ENCODE results near the gene TCEA3.
"Not testable (repeated sequence)": the region's sequence is repeated elsewhere in the genome, so short reads cannot be mapped to it uniquely, and the experiment has no call there.

The TCEA3 gene

DNA sequence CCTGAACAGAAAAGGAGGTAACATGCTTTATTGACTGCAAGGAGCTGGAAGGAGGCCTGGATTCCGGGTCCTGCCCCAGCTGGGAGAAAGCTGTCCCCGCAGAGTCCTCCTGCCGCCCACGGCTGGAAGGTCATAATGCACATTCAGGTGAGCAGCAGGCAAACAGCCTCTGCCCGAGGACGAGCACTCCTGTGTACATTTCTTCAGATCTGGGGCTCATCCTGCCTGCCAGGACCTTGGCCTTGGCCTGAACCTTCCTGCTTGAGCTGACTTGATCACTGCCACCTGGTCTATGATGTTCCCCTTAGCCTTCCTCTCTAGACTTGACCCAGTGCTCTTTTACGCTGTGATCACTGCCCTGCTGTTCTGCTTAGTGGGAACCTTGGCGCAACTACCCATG is 37.1 kb downstream of the TCEA3 start:
- no peak for DNase-seq

DNA sequence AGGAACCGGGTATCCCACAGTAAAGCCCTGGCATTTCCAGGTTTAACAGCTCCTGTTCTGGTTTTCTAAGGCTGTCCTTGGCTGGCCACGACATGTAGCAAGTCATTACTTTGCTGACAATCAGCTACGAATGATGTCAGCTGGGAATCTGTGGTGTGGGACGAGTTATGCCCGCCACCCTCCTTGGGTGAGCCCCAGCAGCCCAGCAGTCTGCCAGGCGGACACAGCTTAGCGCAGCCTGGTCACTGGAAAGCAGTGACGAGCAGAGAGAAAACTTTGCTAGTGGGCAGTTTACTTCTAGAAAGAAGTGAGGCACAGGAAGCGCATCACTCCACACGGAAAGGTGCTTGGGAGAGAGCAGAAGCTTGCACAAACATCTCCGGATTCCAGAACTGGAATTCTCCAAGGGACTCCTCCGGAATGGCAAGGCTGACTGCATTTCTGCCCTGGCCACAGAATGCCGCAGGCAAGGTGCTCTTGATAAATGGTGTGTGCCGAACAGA is 39.4 kb downstream of the TCEA3 start:
- no peak for DNase-seq

DNA sequence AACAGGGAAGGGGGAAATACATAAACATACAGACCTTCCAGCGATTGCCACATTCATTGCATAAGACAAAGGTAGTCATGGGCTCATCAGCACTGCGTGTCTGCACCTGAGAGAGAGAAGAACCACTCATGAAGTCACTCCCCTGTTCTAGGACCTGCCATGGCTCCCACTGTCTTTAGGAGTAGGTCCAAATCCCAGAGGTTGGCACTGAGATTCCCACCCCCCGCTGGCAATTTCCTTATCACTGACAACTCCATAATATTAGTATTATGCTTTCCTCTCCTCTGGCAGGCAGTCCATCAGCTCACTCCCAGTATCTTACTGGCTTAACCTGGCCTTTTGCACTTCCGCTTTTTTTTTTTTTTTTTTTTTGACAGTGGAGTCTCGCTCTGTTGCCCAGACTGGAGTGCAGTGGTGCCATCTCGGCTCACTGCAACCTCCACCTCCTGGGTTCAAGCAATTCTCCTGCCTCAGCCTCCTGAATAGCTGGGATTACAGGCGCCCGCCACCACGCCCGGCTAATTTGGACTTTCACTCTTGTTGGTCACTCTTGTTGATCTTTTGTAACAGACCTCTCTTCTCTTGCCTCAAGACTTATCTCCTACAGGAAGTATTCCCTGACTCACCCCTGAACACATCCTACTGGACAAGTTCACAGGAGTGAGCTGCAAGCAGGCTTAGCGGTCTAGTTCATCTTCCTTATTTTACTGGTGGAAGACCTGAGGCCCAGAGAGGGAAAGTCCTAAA is 40.1 kb downstream of the TCEA3 start:
- DNase-seq: no peak

DNA sequence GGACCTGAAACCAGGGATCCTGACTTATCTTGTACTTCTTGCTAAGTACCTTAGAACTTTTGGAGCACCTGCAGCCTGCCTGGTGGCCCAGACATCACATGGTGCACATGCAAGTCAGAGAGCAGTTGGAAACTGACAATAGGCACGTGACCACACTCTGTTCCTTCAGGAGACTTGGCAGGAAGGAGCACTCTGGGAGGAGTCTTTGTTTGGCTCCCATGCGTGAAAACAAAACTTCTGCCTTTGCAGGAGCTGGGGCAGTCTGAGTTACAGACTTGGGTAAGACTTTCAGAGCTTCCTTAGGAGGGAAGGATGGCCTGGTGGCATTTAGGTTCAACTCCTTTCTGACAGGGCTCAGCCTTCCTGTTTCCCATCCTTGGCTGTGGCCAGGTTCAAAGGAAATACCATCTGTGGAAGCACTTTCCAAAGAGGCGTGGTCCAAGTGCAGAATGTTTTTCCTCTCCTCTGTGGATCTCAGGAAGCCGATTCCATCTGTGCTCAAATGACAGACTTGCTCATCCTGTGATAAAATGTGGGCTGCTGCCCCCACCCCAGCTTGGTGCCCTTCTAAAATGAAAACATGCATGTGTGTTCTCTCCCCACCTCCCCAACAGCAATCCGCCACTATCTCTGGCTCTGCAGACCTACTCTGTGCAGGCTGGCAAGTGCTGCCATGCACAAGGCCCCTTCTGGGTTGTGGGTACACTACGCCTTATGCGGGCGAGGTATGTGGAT is 40.8 kb downstream of the TCEA3 start:
- no peak for DNase-seq

DNA sequence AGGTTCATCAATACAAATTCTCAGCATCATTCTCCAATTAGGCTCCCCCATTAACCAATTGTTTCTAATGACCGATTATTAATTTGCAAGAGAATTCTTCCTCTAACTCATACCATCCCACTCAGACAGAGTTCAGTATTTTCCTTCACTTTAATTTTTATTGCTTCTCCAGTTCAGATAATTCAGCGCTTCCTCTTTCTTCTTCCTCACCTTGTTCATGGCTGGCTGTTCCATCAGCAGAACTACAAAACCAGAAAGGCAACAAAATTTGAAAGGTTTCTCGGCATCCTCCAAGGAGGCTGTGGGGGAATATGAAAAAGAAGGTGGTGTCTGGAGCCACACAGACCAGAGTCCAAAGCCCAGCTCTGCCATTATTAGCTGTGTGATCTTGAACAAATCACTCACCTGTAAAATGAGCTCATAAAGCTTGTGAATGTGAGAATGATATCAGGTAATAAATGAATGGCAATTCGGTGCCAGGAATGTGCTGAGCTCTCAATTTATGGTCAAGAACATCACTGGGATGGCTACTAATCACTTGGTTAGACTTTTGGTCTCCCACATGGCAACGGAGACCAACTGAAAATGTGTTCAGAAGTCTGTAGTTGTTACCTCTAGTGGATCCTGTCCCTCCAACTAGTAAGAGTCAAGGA is 43.2 kb downstream of the TCEA3 start:
- no peak for DNase-seq

DNA sequence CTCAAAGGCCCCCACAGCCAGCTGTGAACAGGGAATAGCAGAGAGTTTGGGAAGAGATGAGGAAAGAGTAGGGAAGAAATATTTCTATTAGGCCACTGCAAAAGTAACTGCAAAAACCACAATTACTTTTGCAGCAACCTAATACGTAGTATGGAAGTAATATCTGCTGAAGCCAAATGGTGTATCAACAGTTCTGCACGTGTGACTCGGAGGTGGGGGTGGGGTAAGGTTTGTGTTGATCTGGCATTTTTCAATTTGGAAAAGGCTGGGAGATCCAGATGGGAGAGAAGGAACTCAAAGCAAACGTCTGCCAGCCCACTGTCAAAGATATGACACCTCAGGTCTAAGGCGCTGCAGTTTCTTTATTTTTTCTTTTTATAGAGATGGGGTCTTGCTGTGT is 43.8 kb downstream of the TCEA3 start:
- DNase-seq: no peak

DNA sequence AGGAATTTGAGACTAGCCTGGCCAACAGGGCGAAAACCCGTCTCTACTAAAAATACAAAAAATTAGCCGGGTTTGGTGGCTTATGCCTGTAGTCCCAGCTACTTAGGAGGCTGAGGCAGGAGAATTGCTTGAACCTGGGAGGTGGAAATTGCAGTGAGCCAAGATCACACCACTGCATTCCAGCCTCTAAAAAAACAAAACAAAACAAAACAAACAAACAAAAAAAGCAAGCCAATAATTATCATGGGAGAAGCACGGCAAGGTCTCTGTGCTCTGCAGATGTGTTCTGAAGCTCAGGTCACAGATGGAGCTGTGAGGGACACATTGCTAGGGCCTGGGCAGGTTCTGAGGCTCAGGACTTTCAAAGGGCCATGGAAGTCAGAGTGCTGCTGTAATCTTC is 44.3 kb downstream of the TCEA3 start:
- not testable (repeated sequence) for DNase-seq

DNA sequence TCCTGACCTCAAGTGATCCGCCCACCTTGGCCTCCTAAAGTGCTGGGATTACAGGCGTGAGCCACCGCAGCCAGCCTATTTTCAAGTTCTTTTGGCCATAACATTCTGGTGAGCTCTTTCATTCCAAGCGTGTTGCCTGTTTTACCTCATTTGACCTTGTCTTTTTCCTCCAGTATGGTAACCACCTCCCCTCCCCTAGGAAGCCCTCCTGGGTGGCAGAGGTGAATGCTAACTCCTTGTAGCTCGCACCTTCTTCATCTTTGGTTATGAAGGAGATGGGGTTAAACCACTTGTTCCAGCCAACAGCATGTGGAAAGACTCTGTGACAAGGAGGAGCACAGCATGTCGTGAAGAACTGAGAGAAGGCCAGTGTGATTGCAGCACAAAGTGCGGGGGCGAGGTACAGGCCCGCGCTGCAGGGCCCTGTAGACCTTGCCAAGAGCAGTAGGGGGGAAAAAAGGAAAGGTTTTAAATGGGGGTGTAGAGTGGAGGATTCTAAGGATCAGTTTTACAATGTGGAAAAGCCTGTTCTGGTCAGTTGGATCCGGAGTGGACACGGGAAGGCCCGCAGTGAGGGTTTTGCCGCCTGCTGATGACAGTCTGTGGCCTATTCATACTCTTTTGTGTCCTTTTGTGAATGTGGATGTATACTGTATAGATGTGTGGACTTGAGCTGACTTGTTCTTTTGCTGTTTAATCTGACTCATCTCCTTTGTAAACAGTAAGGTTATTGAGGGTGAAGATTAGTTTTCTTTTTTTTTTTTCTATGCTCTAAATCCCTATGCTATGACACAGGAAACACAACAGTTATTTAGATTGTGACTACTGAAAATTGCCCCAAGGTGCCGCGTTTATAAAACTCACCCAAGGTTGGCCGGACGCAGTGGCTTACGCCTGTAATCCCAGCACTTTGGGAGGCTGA is 47.4 kb downstream of the TCEA3 start:
- DNase-seq: no peak

DNA sequence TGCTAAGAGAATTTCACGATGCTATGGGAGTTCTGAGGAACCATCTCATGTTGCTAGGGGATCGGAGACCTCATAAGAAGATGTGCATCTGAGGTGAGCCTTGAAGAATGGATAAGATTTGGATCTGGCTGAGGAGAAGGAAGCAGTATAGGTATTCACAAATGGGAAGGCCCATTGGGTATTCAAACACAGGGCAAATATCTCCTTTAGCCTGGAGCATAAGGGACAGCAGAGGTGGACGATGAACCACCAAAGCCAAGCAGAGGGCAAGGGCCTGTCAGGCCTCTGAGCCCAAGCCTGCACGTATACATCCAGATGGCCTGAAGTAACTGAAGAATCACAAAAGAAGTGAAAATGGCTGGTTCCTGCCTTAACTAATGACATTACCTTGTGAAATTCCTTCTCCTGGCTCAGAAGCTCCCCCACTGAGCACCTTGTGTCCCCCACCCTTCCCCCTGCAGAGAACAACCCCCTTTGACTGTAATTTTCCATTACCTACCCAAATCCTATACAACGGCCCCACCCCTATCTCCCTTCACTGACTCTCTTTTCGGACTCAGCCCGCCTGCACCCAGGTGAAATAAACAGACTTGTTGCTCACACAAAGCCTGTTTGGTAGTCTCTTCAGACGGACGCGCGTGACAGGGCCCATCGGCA is 50.3 kb downstream of the TCEA3 start:
- DNase-seq: not testable (repeated sequence)

DNA sequence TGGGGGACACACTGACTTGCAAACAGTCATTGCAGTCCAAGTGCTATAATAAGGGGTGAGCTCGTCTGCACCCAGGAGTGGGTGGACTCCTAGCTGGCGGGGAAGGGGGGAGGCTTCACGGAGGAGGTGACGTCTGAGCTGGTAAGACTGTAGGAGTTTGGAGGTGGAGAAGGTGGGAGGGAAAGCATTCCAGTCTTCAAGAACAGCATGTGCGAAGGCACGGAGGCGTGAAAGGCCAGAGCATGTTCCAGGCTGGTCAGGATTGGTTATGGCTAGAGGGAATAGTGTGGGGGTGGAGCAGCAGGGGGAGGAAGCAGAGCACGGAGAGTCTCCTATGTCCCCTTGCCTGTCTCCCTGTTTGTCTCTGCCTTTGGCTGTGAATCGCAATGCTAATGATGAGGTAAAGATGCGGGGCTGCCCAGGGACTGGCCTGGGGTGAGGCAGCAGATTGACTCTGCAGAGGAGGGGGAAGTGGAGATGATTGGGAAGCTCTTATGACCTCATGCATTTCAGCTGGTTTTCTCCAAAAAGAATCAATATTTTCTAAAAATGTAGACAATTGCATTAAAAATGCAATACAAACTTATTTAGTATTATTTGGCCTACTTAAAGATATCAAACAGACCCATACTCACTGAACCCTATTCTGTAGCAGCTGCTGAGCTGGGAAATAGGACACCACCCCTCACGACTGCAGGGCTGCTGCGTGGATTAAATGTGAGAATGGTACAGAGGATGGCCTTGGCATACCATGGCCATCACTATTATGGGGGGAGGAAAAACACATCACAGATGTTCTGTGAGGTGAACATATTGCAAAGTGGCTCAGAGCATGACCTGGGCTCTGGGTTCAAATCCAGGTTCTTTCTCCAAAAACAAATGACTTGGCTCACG is 52.3 kb downstream of the TCEA3 start:
- DNase-seq: no peak

DNA sequence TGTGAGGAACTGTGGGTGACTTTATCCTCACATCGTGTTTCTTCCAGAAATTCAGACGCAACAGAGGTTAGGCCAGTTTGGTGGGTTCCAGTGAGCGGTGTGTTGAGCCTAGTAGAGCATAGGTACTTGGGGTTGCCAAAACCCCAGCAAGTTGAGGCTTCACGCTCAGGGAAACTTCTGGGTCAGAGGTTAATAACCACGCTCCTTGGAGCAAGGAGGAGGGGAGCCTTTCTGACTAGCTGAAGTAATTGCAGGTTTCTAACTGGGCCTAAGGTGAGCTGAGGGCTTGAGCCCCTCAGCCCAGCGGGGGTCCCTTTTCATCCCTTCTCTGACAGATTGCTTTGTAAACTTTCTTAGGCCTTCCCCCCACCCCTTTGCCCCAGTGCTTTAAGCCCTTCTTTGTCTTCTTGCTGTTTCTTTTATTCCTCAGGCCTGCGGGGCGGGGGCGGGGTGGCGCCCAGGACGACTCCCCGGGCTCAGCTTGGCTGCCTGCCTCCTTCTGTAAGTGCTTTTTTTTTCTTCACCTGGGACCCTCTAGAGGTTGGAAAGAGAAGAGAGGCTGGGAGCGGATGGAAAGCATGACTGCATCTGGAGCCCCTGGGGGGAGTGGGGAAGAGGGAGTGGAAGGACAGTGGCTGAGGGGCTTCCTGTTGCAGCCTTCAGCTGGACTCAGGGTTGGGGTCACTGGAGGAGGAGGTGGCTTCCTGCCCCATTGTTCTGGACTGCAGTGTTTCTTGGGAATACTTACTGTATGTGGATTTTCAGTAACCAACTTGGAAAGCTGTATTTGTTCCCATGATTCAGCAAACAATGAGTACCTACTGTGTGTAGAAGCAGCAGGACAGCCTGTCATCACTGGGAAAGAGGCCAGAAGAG is 53.6 kb downstream of the TCEA3 start:
- no peak for DNase-seq

DNA sequence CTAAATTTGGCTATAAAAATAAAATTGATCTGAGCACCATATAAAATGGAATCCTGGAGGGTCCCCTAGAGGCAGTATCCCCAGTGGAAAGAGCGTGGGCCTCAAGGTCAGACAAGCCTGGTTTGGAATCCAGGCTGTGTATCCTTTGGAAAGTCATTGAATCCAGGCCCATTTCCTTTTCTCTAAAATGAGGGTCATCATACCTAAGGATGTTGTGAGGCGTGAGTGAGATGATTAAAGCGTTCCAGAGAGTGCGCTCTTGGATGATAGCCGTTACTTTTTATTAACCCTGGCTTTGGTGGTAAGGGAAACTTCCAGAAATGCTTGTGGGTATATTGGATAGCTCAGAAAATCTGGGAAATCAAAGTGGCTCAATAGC is 54.2 kb downstream of the TCEA3 start:
- no peak for DNase-seq

DNA sequence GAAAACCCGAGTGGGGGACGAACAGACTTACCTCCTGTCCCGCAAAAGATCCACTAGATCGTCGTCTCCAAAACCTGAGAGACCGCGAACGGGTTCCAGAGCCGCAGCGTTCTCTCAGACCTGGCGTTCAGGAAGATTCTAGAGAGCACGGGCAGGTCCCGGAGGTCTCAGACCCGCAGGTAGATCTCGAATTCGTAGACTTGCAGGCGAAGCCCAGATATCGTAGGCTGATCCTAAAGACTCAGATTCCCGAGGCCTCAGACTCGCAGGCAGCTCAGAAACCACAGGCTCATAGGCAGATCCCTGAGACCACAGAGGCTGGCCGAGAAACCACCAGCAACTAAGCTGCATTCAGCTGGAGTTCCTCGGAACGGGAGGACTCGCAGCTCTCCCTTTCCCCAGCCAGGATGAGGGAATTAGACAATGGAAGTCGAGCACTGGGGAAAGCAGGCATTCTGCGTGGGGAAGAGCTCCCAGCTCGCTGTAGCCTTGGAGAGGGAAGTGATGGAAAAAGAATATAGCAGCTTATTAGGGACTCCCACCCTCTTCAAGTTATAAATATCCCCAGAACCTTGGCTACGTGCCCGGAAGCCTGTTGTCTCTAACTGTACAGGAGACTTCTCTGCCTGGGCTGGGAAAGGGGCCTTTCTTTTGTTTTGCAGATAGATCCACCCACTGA is 55.1 kb downstream of the TCEA3 start, which contains the start of gene ZNF436:
ZNF436 (minus strand) TSS at position 502 of the 679 bp plus-strand sequence. CDS start 1,831 bp downstream, outside the sequence.
- peak; percentile 25 for DNase-seq

DNA sequence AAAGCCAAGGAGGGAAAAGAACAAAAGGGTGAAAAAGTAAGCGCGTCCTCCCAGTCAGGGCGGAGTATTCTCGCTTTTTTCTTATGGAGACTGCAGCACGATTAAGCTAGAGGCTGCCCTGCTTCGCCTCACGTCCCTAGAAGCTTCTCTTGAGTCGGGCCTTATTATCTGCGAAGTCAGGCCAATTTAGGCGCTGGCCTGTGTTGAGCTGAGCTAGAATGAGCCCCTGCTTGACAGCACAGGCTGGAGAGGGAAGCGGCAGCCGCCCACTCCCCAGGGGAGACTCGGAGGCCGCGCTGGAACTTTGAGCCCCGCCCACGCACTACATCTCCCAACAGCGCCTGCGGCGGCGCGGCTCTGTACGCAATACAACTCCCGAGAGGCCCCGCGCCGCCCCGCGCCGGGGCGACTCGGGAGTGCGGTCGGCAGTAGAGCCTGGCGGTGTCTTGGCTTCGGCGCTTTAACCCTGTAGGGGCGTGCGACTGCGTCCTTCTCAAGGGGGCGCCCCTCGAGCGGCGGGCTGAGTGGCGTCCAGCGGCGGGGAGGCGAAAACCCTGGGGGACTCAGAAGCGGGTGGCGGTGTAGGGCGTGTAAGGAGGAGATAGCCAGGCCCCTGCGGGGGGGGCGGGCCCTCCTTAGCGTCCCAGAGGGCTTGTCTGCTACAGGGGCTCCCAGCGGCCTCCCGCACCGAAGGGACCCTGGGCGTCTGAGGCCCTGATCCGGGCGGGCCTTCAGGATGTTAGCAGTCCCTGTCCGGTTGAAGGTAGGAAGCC is 55.8 kb downstream of the TCEA3 start:
- peak; percentile 83 for DNase-seq

DNA sequence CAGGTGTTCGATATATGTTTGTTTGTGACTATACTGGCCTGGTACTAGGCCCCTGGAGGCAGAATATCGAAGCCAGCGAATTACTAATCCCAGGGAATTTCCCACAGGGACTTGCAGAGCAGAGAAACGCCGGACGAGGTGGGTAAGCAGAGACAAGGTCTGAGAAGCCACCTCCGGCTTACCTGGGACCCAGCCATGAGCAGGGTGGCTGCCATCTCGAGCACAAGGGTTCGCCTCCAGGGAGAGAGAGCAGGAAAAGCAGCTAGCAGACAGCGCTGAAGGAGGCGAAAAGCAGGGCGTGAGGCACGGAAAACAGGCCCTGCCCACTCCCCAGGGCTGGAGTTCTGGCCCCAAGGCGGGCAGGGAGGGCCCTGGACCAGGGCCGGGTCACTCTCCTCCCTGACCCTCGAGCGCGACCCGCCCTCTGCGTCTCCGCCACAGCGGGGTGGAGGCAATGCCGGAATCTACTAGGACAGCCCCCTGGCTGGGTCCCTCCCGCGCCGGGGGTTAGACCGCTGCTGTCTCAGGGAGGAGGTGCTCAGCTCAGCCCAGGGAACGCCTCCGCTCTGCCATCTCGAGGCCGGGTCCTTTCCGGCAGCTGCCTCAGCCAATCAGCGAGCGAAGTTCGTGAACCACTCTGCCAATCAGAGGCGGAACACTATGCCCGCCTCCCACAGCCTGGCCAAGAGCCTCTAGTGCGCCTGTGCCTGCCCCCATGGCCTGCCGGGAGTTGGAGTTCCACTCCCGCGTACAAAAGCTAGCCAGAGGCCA is 56.6 kb downstream of the TCEA3 start:
- DNase-seq: peak; percentile 97

DNA sequence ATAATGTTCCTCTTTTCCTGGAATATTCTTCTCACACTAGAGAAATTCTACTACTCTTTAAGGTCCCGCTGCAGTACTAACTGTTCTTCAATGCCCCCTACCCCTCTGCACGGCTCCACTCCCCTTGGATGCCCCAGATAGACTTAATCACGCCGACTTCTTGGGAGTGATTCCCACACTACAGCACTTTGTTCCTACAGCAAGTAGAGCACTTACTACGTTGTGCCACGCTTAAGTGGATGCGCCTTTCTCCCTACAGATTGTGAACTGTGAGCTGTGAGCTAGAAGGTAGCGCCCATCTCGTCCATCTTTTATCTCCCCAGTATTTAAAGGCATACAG is 57.1 kb downstream of the TCEA3 start:
- peak; percentile 13 for DNase-seq

DNA sequence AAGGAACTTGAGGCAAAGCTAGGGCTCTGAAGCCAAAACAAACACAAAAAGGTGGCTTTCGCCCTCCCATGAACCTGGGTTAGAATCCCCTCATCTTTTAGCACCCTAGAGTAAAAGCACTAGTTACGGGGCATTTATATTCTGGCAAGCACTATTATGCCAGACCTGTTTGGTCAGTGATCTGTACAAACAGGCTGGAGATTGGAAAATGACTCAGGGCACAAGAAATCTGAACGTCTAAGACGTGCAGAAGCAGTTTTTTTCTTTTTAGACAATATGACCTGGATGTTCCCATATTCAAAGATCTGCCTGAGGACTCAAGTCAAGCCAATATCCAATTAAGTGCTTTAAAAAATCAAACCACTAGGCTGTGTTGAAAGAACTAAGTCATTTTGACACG is 58.0 kb downstream of the TCEA3 start:
- DNase-seq: no peak

DNA sequence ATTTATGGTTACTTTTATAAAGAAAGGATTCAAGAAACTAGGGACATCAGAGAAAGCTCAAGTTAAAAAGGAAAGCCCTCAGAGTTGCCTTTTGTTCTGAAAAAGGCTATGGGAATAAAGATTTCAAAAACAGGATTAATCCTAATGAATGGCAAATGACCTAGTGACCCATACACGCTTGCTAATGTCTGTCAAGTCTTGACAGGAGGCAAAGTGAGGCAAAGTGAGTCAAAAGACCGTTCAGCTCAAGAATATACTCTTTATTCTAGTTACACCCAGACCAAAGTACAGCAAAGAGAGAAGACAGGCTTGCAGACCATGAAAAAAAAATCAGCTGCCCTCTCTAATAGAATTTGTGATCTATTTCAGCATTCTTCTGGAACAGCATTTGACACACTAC is 58.4 kb downstream of the TCEA3 start:
- DNase-seq: no peak

Data from NCI-H526 treated with DMSO at 0.1 percent for 48 hours (cell line).